NB4 (cell line): Measurements from ENCODE around the gene CDK17.
"Not testable (repeated sequence)": the region's sequence is repeated elsewhere in the genome, so short reads cannot be mapped to it uniquely, and the experiment has no call there.

ENCODE experiments used
- CTCF ChIP-seq: IDR thresholded peaks from one replicate; pipeline ENCODE4 v1.5.1; 2012; ENCODE audit warnings: low read depth, low read length
- TF ChIP-seq, protein P1 (sequence below): IDR thresholded peaks from 2 replicates; pipeline ENCODE4 v1.6.1; 2011; ENCODE audit warnings: low read depth, low read length

DNA sequence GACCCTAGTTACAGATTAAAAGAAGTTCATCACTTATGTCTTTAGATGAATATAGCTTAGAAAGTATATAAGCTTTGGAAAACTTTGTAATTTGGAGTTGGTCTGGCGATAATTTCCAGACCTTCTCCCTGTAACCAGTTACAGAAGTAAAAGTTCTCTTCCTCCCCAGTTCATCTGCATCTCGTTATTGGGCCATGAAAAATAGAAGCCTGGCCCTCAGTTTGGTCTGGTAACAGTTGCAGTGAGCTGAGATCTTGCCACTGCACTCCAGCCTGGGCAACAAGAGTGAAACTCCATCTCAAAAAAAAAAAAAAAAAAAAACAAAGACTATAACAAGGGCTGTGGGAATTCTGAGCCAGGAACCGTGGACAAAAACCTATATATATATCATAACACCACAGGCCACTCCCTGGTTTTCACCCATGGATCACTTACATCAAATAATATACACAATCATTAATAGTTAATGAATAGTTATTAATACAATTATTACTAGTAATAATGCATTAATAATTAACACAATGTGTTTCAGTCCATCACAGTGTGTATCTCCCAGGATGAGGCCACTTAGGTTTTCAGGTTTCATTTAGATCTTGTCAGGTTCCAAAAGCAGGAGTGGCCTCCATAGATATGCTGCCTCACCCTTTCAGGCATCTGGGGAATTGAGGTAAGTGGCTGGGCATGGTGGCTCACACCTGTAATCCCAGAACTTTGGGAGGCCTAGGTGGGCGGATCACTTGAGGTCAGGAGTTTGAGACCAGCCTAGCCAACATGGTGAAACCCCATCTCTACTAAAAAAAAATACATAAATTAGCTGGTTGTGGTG is 32.5 kb upstream of the CDK17 start:
- not testable (repeated sequence) for TF ChIP-seq CTCF
- TF ChIP-seq, protein P1, sequence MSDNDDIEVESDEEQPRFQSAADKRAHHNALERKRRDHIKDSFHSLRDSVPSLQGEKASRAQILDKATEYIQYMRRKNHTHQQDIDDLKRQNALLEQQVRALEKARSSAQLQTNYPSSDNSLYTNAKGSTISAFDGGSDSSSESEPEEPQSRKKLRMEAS, result not testable (repeated sequence)
